ENCODE results near the gene KIAA0586. TPM values are rescaled to one million over a fixed set of nuclear protein-coding genes. Genes with fewer than 3 reads are reported as not detected.

The KIAA0586 gene
- 10 to 100 TPM in 8 of 9 donors, 1 to 10 TPM in 1; 9.8 to 19.7 (median 14.3) TPM for total RNA-seq
- 1 to 10 TPM; 5.9 to 6.0 TPM for polyA plus RNA-seq
- long read RNA-seq, donor 1, partial matches to known transcripts: 2 of 4 reads
- long read RNA-seq, donor 1, other reads (novel, unspliced or antisense): 2 of 4 reads
- long read RNA-seq, donor 2, partial matches to known transcripts: 19 of 30 reads
- long read RNA-seq, donor 2, other reads (novel, unspliced or antisense): 11 of 30 reads
- long read RNA-seq, donor 3, partial matches to known transcripts: 5 of 9 reads
- long read RNA-seq, donor 3, other reads (novel, unspliced or antisense): 4 of 9 reads

DNA sequence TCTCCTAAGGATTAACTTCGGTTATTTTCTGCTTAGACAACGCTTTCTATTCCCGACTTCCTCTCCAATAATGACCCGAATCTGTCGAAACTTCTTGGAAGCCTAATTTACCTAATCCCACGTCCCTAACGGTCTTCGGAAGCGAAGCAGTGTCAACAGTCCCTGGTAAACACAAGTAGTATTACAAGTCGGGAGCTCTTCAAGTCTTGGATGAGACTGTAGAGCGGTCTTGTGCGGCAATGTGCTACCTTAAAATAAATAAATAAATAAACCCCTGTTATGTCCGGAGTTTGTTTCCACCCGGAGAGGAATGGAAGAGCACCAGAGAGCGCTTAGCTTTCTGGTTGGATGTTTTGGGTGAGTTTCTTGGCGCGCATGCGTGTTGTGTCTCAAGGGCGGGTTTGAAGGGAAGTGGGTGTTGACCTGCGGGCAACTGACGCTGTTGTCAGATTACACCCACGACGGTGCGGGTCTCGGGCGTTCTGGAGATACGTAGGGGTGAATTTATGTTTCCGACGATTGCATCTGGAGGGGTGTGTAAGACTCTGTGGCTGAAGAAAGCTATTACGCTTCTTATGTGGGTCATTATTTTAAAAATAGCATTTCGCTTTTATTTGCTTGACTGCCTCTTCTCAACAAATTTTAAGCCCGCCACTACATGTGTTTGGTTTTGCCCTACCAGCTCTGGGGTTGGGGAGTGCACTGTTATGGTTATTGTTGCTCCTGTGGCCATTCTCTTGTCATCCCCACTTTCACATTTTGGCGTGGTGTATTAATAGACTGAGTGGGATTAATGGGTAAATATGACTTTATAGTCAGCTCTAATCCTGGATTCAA, at the start of gene KIAA0586, which contains the start of gene TIMM9:
TSS of gene KIAA0586 (plus strand) at position 439 of the 837 bp plus-strand sequence. CDS start 546 bp downstream, outside the sequence.
TSS of gene TIMM9 (minus strand) at position 251 of the 837 bp plus-strand sequence. CDS start 15,586 bp downstream, outside the sequence.
- no peaks in the 10 kb centered on the region for H3K27me3 ChIP-seq
- peaks cover 0 to 26% (median 23%) of the 10 kb centered on the region in 12 donors for H3K4me1 ChIP-seq
- peak; percentile 4 to 67 for TF ChIP-seq POLR2A (IDR thresholded peaks at IDR 0.05)
- TF ChIP-seq, protein P1, sequence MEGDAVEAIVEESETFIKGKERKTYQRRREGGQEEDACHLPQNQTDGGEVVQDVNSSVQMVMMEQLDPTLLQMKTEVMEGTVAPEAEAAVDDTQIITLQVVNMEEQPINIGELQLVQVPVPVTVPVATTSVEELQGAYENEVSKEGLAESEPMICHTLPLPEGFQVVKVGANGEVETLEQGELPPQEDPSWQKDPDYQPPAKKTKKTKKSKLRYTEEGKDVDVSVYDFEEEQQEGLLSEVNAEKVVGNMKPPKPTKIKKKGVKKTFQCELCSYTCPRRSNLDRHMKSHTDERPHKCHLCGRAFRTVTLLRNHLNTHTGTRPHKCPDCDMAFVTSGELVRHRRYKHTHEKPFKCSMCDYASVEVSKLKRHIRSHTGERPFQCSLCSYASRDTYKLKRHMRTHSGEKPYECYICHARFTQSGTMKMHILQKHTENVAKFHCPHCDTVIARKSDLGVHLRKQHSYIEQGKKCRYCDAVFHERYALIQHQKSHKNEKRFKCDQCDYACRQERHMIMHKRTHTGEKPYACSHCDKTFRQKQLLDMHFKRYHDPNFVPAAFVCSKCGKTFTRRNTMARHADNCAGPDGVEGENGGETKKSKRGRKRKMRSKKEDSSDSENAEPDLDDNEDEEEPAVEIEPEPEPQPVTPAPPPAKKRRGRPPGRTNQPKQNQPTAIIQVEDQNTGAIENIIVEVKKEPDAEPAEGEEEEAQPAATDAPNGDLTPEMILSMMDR (IDR thresholded peaks at IDR 0.05): no peak
- peak within 1 kb of the TSS; percentile 84 to 98 (median 92) for H3K27ac ChIP-seq
- ATAC-seq: peak; percentile 96 to 98 (median 97)
- 0 to 1% (median 0%) methylated on average over 30 to 33 of the region's 33 CpGs for WGBS, 4 donors
- intact Hi-C loops (cut with DNase I): no loop called here
- H3K36me3 ChIP-seq: peaks cover 0 to 44% (median 33%) of the 10 kb centered on the region in 9 donors
- DNase-seq: peak; percentile 95 to 98 (median 97)
- H3K4me3 ChIP-seq: peak within 1 kb of the TSS; percentile 64 to 93 (median 79)
- H3K9me3 ChIP-seq: no peaks in the 10 kb centered on the region

DNA sequence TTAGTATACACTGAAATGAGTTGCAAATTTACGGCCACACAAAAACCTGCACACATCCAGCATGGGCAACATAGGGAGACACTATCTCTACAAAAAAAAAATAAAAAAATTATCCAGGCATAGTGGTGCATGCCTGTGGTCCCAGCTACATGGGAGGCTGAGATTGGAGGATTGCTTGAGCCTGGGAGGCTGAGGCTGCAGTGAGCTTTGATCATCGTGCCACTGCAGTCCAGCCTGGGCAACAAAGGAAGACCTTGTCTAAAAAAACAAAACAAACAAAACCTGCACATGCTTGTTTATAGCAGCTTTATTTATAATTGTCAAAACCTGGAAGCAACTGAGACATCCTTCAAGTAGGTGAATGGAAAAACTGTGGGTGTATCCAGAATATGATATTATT, 36.7 kb upstream of the KIAA0586 start:
- ATAC-seq: no peak
- Histone ChIP-seq H3K4me1 (peaks cover 0 to 7% (median 4%) of the 10 kb centered on the region in 12 donors), H3K9me3 (peaks cover 0 to 7% (median 0%) of the 10 kb centered on the region in 12 donors), H3K36me3 (no peaks in the 10 kb centered on the region), H3K27ac (no peak overlapping the region), H3K4me3 (no peak overlapping the region), H3K27me3 (no peaks in the 10 kb centered on the region)
- WGBS, 4 donors: 84 to 93% (median 89%) methylated on average over 2 of the region's 2 CpGs
- intact Hi-C loops (cut with DNase I): no loop called here
- TF ChIP-seq, protein P1 (IDR thresholded peaks at IDR 0.05): no peak
- no peak for TF ChIP-seq POLR2A (IDR thresholded peaks at IDR 0.05)
- no peak for DNase-seq

DNA sequence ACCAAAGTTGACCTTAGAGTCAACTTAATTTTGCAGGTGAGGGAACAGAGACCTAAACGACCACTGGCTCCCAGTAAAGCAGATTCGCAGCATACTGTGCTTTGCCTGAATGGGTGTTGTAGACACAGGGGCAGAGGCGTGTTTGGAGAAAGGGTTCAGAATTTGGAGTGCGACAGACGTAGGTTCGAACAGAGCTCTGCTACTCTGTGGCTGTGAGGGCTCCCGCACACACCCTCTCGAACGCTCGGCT, 32.0 kb upstream of the KIAA0586 start:
- H3K4me1 ChIP-seq: peaks cover 0 to 13% (median 5%) of the 10 kb centered on the region in 12 donors
- 12 to 29% (median 15%) methylated on average over 6 to 10 of the region's 10 CpGs for WGBS, 4 donors
- no peak for DNase-seq
- H3K27me3 ChIP-seq: no peaks in the 10 kb centered on the region
- no peaks in the 10 kb centered on the region for H3K36me3 ChIP-seq
- H3K9me3 ChIP-seq: no peaks in the 10 kb centered on the region
- intact Hi-C loops (cut with DNase I): loop anchor here in 1 of 10 donors (2.0 kb wide), 1 partner anchor 287 kb away; no protein-coding TSS in a partner anchor
- no peak for TF ChIP-seq POLR2A (IDR thresholded peaks at IDR 0.05)
- TF ChIP-seq, protein P1 (IDR thresholded peaks at IDR 0.05): no peak
- peak overlapping the region; percentile 35 to 78 (median 58) for H3K4me3 ChIP-seq
- H3K27ac ChIP-seq: peak overlapping the region in 9 of 12 donors; percentile 69 to 80 (median 75)
- peak in 1 of 4 donors; percentile 8 for ATAC-seq
